T-helper 9 cell (primary cell): Measurements from ENCODE around the gene SIGLEC10.
"Not testable (repeated sequence)": the region's sequence is repeated elsewhere in the genome, so short reads cannot be mapped to it uniquely, and the experiment has no call there.

Source experiments
- DNase-seq: peaks from one replicate; pipeline ENCODE4 v3.0.0-alpha.2; 2020

SIGLEC10 gene

DNA sequence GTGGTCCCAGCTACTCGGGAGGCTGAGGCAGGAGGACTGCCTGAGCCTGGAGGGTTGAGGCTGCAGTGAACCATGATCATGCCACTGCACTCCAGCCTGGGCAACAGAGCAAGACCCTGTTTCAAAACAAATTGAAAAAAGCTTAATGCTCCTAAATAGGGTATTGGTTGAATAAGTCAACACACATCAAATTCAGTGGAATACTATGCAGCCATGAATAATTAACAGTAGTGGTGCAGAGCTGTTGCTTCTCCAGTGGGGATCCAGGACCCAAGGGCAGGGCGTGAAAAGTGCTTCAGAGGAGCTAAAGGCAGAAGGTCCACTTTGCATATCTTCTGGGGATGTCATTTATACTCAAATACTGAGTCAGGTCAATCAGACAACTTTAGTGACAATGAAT is 22.6 kb upstream of the SIGLEC10 start:
- DNase-seq = no peak

GRCh38 chr19:51439021-51439465 is 21.6 kb upstream of the SIGLEC10 start:
- no peak for DNase-seq

GRCh38 chr19:51434456-51434855 is 17.0 kb upstream of the SIGLEC10 start:
- DNase-seq = no peak

- DNase-seq = no peak
Measured at GRCh38 chr19:51433043-51433442, 15.6 kb upstream of the SIGLEC10 start.

GRCh38 chr19:51431124-51431523 is 13.7 kb upstream of the SIGLEC10 start:
- DNase-seq = no peak

DNA sequence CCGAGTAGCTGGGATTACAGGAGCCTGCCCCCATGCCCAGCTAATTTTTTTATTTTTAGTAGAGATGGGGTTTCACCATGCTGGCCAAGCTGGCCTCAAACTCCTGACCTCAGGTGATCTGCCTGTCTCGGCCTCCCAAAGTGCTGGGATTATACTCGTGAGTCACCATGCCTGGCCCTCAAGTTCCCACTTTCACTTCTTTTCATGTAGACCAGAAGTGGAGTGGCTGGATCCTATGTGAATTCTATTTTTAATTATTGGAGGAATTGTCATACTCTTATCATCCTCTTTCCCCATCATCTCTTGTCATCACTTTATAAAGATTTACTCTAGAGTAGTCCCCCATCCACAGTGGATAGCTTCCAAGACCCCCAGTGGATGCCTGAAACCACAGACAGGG is 12.8 kb upstream of the SIGLEC10 start:
- DNase-seq = no peak

DNA sequence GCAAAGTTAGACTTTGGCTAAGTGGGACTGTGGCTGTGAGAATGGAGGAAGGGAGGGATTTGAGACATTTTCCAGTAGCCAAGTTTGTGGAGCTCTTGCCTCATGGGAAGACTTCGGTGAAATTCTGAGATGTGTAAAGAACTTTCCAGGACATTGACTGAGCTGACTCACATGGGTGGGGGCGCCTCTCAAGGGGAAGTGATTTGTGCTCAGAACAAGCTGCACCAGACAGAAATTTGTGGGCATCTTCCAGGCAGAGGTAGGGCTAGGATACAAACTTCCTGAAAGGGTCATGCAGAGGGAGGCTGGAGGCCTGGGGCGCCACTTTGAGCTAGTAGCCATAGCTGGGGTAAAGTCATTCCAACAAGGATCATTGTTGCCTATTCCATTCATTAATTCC is 9.8 kb upstream of the SIGLEC10 start:
- DNase-seq = no peak

DNA sequence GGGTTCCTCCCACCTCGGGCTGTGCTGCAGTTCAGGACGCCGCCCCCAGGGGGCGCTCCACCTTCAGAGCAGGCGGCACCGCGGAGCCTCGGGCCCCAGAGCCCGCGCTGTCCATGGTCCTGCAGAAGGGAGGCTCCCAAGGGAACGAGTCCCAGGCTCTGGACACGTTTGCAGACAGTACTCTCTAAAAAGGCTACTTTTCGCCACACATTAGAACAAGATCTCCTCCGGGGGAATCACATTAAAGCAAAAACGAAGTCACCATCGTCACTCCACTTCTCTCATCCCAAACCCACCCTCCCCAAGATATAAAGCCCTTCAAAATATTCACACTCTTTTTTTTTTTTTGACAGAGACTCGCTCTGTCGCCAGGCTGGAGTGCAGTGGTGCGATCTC is 4.6 kb upstream of the SIGLEC10 start:
- peak; percentile 84 for DNase-seq

DNA sequence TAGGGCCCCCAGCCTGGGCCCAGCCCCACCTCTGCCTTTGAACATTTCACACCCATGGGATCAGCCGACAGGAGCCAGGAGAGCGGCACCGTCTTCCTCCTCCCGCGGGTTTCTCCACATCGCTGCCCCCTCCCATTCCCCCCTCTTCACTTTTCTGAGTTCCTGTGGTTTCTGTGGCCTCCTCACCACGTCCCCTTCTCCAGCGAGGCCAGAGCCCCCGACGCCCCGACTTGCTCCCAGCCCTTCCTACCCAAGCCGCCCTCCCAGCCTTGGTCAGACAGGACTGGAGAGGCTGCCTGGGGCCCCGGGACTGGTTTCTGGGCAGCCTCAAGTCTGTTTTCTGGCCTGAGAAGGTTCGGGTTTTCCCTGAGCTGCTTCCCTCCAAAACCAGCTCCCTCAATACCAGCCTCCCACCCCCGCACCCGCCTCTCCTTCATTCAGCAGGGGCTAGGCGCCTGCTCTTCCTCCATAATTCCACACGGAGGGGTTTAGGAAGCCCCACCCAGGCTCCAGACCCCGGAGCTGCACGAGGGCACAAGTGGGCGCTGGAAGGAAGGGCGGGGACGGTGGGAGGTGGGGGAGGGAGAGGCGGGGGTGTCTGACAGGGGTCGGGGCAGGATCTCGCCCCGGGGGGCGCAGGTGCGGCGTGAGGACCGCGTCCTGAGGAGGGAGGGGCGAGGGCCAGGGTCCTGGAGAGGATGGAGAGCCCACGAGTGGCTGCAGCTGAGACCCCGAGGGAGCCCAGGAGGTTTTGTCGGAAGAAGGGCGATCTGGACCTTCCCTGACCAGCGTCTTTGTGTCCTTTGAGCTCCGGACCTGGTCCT is 4.0 kb upstream of the SIGLEC10 start:
- no peak for DNase-seq

- not testable (repeated sequence) for DNase-seq
Measured at GRCh38 chr19:51420511-51420910, 3.1 kb upstream of the SIGLEC10 start.

DNA sequence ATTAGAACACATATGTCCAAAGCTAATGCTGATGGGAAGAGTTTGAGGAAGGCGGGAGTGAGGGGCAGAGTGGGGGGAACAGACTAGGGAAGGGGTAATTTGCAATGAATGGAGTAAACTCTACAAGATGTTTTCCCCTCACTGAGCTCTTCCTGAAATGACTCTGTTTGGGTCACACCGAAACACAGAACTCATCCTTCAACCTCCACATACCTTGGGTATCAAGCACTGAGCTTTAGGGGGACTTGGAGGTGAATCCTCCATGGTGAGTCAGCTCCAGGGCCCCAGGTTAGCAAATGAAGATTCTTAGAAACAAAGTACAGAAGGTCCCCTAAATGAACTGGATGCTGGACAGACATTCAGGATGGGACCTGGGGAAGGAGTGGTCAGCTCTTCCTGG is 1.3 kb upstream of the SIGLEC10 start:
- no peak for DNase-seq

DNA sequence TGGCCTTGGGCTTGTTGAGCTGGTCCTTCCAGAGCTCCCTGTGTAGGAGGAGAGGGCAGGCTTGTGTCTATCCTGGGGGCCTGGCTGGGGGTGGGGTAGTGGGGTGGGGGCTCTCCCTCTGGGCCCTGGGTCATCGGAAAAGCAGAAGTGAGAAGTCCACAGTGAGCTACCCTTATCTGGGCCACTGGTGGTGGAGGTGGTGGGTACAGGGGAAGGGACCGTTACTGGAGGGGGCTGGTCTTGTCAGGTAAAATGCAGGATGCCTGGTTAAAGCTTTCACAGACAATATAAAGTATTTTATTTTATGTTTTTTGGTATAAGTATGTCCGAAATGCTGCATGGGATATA is 342 bp upstream of the SIGLEC10 start:
- no peak for DNase-seq

GRCh38 chr19:51416422-51416821 is 1.0 kb downstream of the SIGLEC10 start:
- DNase-seq = not testable (repeated sequence)

- DNase-seq = no peak
Measured at GRCh38 chr19:51415187-51415586, 2.3 kb downstream of the SIGLEC10 start.

- DNase-seq = no peak
Measured at GRCh38 chr19:51410950-51411748, 6.3 kb downstream of the SIGLEC10 start.

DNA sequence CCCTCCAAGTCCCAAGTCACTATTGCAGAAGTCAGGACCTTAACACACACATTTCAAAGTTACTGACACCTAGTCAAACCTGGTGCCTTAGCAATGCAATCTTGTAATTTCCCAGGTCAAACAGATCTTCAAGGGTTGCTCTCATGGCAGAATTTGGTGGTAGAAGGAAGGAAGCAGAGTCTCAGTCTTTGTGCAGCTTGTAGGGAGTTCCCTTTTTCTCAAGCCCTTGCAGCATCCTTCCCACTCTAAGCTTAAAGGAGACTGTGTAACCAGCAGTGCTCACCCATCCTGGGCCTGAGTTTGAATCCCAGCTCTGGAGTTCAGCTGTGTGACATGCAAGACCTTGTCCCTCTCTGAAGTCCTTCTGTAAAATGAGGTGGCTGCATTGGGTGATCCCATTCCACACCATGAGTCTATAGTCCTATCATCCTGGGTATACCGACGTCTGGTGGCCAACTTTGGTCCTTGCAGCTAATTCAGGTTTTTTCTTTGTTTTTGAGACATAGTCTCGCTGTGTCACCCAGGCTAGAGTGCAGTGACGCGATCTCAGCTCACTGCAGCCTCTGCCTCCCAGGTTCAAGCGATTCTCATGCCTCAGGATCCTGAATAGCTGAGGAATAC is 9.8 kb downstream of the SIGLEC10 start:
- no peak for DNase-seq

GRCh38 chr19:51402117-51402516 is 15.3 kb downstream of the SIGLEC10 start:
- DNase-seq = no peak

DNA sequence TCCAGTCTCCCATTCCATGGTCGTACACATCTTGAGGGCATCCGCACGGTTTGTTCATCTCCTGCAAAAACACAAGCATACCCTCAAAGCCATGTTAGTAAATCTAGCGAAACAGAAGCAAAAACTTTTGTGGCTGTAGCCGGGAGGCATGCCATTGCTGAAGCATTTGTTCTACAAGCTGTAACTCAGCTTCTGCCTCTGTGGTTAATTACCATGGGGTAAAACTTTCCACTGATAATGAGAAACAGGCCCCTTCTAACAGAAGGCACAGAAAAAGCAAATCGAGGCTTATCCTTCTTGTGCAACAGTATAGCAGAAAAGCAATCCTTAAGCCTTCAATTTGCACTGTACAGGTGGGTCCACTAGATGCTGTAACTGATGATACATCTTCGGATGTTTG is 17.5 kb downstream of the SIGLEC10 start:
- not testable (repeated sequence) for DNase-seq

- no peak for DNase-seq
Measured at GRCh38 chr19:51399231-51399630, 18.2 kb downstream of the SIGLEC10 start.

- no peak for DNase-seq
Measured at GRCh38 chr19:51398096-51398704, 19.2 kb downstream of the SIGLEC10 start.

- not testable (repeated sequence) for DNase-seq
Measured at GRCh38 chr19:51397453-51397852, 20.0 kb downstream of the SIGLEC10 start.

GRCh38 chr19:51396175-51396574 is 21.3 kb downstream of the SIGLEC10 start:
- DNase-seq = no peak
